ENCODE results near the gene ZNF275.

Gene ZNF275

GRCh38 chrX:153396320-153397195 is 62.6 kb downstream of the ZNF275 start:
- Histone ChIP-seq H3F3A (ENCODE audit: insufficient read depth) (no peaks in the 10 kb centered on the region), H4K20me1 (ENCODE audit: low read depth, low read length) (no peaks in the 10 kb centered on the region), H3K4me3 (ENCODE audit: insufficient read depth, low read length, poor library complexity, severe bottlenecking) (no peak overlapping the region), H3K4me2 (ENCODE audit: low read depth, low read length, poor library complexity, severe bottlenecking) (no peak overlapping the region), H3K36me3 (ENCODE audit: low read length) (no peaks in the 10 kb centered on the region), H3K9ac (ENCODE audit: low read length) (no peak overlapping the region), H2AFZ (ENCODE audit: low read depth, low read length, severe bottlenecking) (no peak overlapping the region), H3K79me2 (ENCODE audit: insufficient read depth, low read length) (no peaks in the 10 kb centered on the region), H3K27me3 (ENCODE audit: low read length) (no peaks in the 10 kb centered on the region), H3K27ac (ENCODE audit: low read depth, low read length) (no peak overlapping the region), H3K9me3 (ENCODE audit: insufficient read depth, low read length) (no peaks in the 10 kb centered on the region), H3K9me2 (replicated peaks; ENCODE audit: insufficient read depth, low read length) (no peaks in the 10 kb centered on the region)
- TF ChIP-seq EZH2phosphoT487 (conservative IDR thresholded peaks at IDR 0.05; ENCODE audit: low read length) (no peak), CTCF (IDR thresholded peaks at IDR 0.05; ENCODE audit: insufficient read depth, low read length, poor library complexity, severe bottlenecking) (no peak)

- H3K27ac ChIP-seq (ENCODE audit: low read depth, low read length), result no peak overlapping the region
- H4K20me1 ChIP-seq (ENCODE audit: low read depth, low read length), result no peaks in the 10 kb centered on the region
- H3K27me3 ChIP-seq (ENCODE audit: low read length), result no peaks in the 10 kb centered on the region
- H3K4me3 ChIP-seq (ENCODE audit: insufficient read depth, low read length, poor library complexity, severe bottlenecking), result no peak overlapping the region
- no peaks in the 10 kb centered on the region for H3F3A ChIP-seq (ENCODE audit: insufficient read depth)
- H3K4me2 ChIP-seq (ENCODE audit: low read depth, low read length, poor library complexity, severe bottlenecking), result no peak overlapping the region
- no peak overlapping the region for H3K9ac ChIP-seq (ENCODE audit: low read length)
- H3K9me2 ChIP-seq (replicated peaks; ENCODE audit: insufficient read depth, low read length), result no peaks in the 10 kb centered on the region
- no peak overlapping the region for H2AFZ ChIP-seq (ENCODE audit: low read depth, low read length, severe bottlenecking)
- no peaks in the 10 kb centered on the region for H3K79me2 ChIP-seq (ENCODE audit: insufficient read depth, low read length)
- H3K36me3 ChIP-seq (ENCODE audit: low read length), result no peaks in the 10 kb centered on the region
- H3K9me3 ChIP-seq (ENCODE audit: insufficient read depth, low read length), result no peaks in the 10 kb centered on the region
- TF ChIP-seq CTCF (IDR thresholded peaks at IDR 0.05; ENCODE audit: insufficient read depth, low read length, poor library complexity, severe bottlenecking), result no peak
- no peak for TF ChIP-seq EZH2phosphoT487 (conservative IDR thresholded peaks at IDR 0.05; ENCODE audit: low read length)
Measured at GRCh38 chrX:153397256-153397960, 63.5 kb downstream of the ZNF275 start.

GRCh38 chrX:153398275-153398960 is 64.5 kb downstream of the ZNF275 start:
- H3K9me2 ChIP-seq (replicated peaks; ENCODE audit: insufficient read depth, low read length), result no peaks in the 10 kb centered on the region

More at GRCh38 chrX:153398275-153398960, 64.5 kb downstream of the ZNF275 start:
- Histone ChIP-seq H3K79me2 (ENCODE audit: insufficient read depth, low read length) (no peaks in the 10 kb centered on the region), H3K4me2 (ENCODE audit: low read depth, low read length, poor library complexity, severe bottlenecking) (no peak overlapping the region), H3K27me3 (ENCODE audit: low read length) (no peaks in the 10 kb centered on the region), H3K36me3 (ENCODE audit: low read length) (no peaks in the 10 kb centered on the region), H3K9ac (ENCODE audit: low read length) (no peak overlapping the region), H2AFZ (ENCODE audit: low read depth, low read length, severe bottlenecking) (no peak overlapping the region), H3K4me3 (ENCODE audit: insufficient read depth, low read length, poor library complexity, severe bottlenecking) (no peak overlapping the region), H3K27ac (ENCODE audit: low read depth, low read length) (no peak overlapping the region), H3F3A (ENCODE audit: insufficient read depth) (no peaks in the 10 kb centered on the region), H4K20me1 (ENCODE audit: low read depth, low read length) (no peaks in the 10 kb centered on the region), H3K9me3 (ENCODE audit: insufficient read depth, low read length) (no peaks in the 10 kb centered on the region)
- no peak for TF ChIP-seq EZH2phosphoT487 (conservative IDR thresholded peaks at IDR 0.05; ENCODE audit: low read length)
- TF ChIP-seq CTCF (IDR thresholded peaks at IDR 0.05; ENCODE audit: insufficient read depth, low read length, poor library complexity, severe bottlenecking), result no peak

All from SU-DHL-6 (cell line).